Ovary (tissue), 9 donors: Measurements from ENCODE around the gene CUL3. TPM values are rescaled to one million over a fixed set of nuclear protein-coding genes. Genes with fewer than 3 reads are reported as not detected.
"Not testable (repeated sequence)": the region's sequence is repeated elsewhere in the genome, so short reads cannot be mapped to it uniquely, and the experiment has no call there.

ENCODE experiments used
- DNase-seq, 5 donors: peaks; one replicate each; pipeline ENCODE4 v3.0.0-alpha.2; 2019 to 2020
- H3K27ac ChIP-seq, 2 donors: fragments of 200-600 bp; one replicate each; pipeline versions ENCODE4 v1.5.1 to v1.8.0; 2019 to 2022
- H3K27me3 ChIP-seq: fragments of 200-600 bp; one replicate; pipeline ENCODE4 v1.8.0; 2022
- H3K36me3 ChIP-seq: fragments of 200-600 bp; sonication (generic); one replicate; pipeline ENCODE4 v1.5.1; 2019
- H3K4me1 ChIP-seq: one replicate; pipeline ENCODE4 v1.8.1; 2013; ENCODE audit warnings: mild to moderate bottlenecking, moderate library complexity; ENCODE audit not compliant: insufficient read depth
- H3K4me3 ChIP-seq: fragments of 200-600 bp; sonication (generic); one replicate; pipeline ENCODE4 v1.5.1; 2017
- H3K9me3 ChIP-seq, 2 donors: fragments of 200-600 bp in 1 of 2; sonication (generic) in 1 of 2; one replicate each; pipeline versions ENCODE4 v1.5.1 to v1.8.1; 2013 to 2019; ENCODE audit warnings: mild to moderate bottlenecking in 1 of 2, moderate library complexity in 1 of 2
- CTCF ChIP-seq, 3 donors: fragments of 450-650 bp in 2 of 3; fragments of 200-600 bp in 1 of 3; IDR thresholded peaks; one replicate each; pipeline versions ENCODE4 v1.5.1 to v1.8.0; 2016 to 2022; ENCODE audit warnings: antibody characterized with exemption in 3 of 3, mild to moderate bottlenecking in 1 of 3
- EP300 ChIP-seq: sonication (generic); formaldehyde crosslinking; IDR thresholded peaks from one replicate; pipeline ENCODE4 v1.6.1; 2017; ENCODE audit warnings: antibody characterized with exemption
- POLR2A ChIP-seq: fragments of 450-650 bp; IDR thresholded peaks from one replicate; pipeline ENCODE4 v1.6.1; 2017; ENCODE audit warnings: antibody characterized with exemption, mild to moderate bottlenecking, moderate library complexity
- WGBS, 3 donors: extraction: QIAGEN DNeasy Blood & Tissue Kit in 1 of 3; methylation state at CpG; one replicate each; pipeline versions ENCODE4 v1.1.5 to v1.1.7; 2013 to 2017; 5-methylcytosine and 5-hydroxymethylcytosine counted together
- intact Hi-C, 4 donors: fragments of 100-400 bp; cut with DNase I; formaldehyde crosslinking; loops; one replicate each; pipeline versions ENCODE4 v1.11.0 to v1.15.1; 2022 to 2023
- polyA plus RNA-seq, 2 donors: library from polyadenylated mRNA; stranded (reverse); fragments of 200-250 nt in 1 of 2; fragments of 350-450 nt in 1 of 2; fragmentation: Illumina TruSeq in 1 of 2; extraction: RNeasy Lipid Tissue Mini Kit (QIAGEN cat#74804) in 1 of 2; gene quantifications; one replicate each; pipeline ENCODE4 v1.2.3, GENCODE V29; 2013 to 2014
- total RNA-seq, 7 donors: library from RNA; depleted of rRNA in 2 of 7; stranded (reverse); fragments of >200 nt in 2 of 7; fragmentation: NEBNext Ultra II Directional in 3 of 7; extraction: Animal tissue kit (Norgen Biotek cat#: 25700) in 3 of 7; gene quantifications; one replicate each; pipeline versions ENCODE4 v1.1.0 to v1.2.4, GENCODE V29; 2016 to 2023
- donor health status: DM: no; HTN: no; CAD: no; lungs with moderate emphysema.
- donor health status: DM: no; HTN: no; CAD: no.
- donor health status: Bipolar disorder and iron deficiency.
- donor health status: DM: yes; HTN: yes; CAD: no.
- donor health status: DM: no; HTN: no; CAD: no.
- donor health status: DM: yes; HTN: yes; CAD: no.

The CUL3 gene
- total and polyA plus RNA-seq, 9 donors, result 50.0 to 83.3 (median 66.3) TPM

GRCh38 chr2:224518806-224519580 lies 66.2 kb downstream of the CUL3 start:
- no peak for DNase-seq
- 91 to 93% (median 92%) methylated on average over 4 of the region's 4 CpGs for WGBS, 3 donors
- H3K9me3 ChIP-seq, result no peaks in the 10 kb centered on the region
- no peaks in the 10 kb centered on the region for H3K27me3 ChIP-seq
- peaks cover 10% of the 10 kb centered on the region for H3K4me1 ChIP-seq
- no peak overlapping the region for H3K4me3 ChIP-seq
- no peak for TF ChIP-seq POLR2A
- no peak for TF ChIP-seq EP300
- no peak for TF ChIP-seq CTCF (IDR thresholded peaks at IDR 0.05)
- no peaks in the 10 kb centered on the region for H3K36me3 ChIP-seq
- H3K27ac ChIP-seq, result no peak overlapping the region
- intact Hi-C loops, result no loop called here

- intact Hi-C loops, result no loop called here
- TF ChIP-seq POLR2A, result no peak
- no peak for TF ChIP-seq CTCF (IDR thresholded peaks at IDR 0.05)
- TF ChIP-seq EP300, result no peak
- no peak for DNase-seq
- peaks cover 5% of the 10 kb centered on the region for H3K4me1 ChIP-seq
- H3K27me3 ChIP-seq, result no peaks in the 10 kb centered on the region
- no peak overlapping the region for H3K27ac ChIP-seq
- WGBS, 3 donors, result 91 to 96% (median 92%) methylated on average over 2 of the region's 2 CpGs
- H3K4me3 ChIP-seq, result no peak overlapping the region
- no peaks in the 10 kb centered on the region for H3K36me3 ChIP-seq
- no peaks in the 10 kb centered on the region for H3K9me3 ChIP-seq
Observed at GRCh38 chr2:224517963-224518362, 67.2 kb downstream of the CUL3 start.

- WGBS, 3 donors, result 96 to 98% (median 97%) methylated on average over 10 of the region's 10 CpGs
- H3K27ac ChIP-seq, intact Hi-C loops, H3K36me3 ChIP-seq, DNase-seq, H3K4me1 ChIP-seq, H3K9me3 ChIP-seq, H3K27me3 ChIP-seq, H3K4me3 ChIP-seq: not testable (repeated sequence)
Observed at GRCh38 chr2:224516393-224516792, 68.8 kb downstream of the CUL3 start.

GRCh38 chr2:224513991-224514390 lies 71.2 kb downstream of the CUL3 start:
- H3K27me3 ChIP-seq, result no peaks in the 10 kb centered on the region
- H3K36me3 ChIP-seq, result no peaks in the 10 kb centered on the region
- no peak overlapping the region for H3K4me3 ChIP-seq
- H3K9me3 ChIP-seq, result no peaks in the 10 kb centered on the region
- TF ChIP-seq CTCF (IDR thresholded peaks at IDR 0.05) (no peak), POLR2A (no peak), EP300 (no peak)
- no peaks in the 10 kb centered on the region for H3K4me1 ChIP-seq
- H3K27ac ChIP-seq, result no peak overlapping the region
- intact Hi-C loops, result no loop called here
- DNase-seq, result no peak
- 5 to 9% (median 7%) methylated on average over 3 of the region's 3 CpGs for WGBS, 3 donors

GRCh38 chr2:224507789-224508188 lies 77.4 kb downstream of the CUL3 start:
- no peaks in the 10 kb centered on the region for H3K36me3 ChIP-seq

More at GRCh38 chr2:224507789-224508188, 77.4 kb downstream of the CUL3 start:
- Histone ChIP-seq H3K27me3 (no peaks in the 10 kb centered on the region), H3K4me3 (no peak overlapping the region), H3K9me3 (no peaks in the 10 kb centered on the region), H3K4me1 (no peaks in the 10 kb centered on the region), H3K27ac (no peak overlapping the region)
- 95 to 97% (median 96%) methylated on average over 1 of the region's 1 CpG for WGBS, 3 donors
- TF ChIP-seq EP300 (no peak), CTCF (IDR thresholded peaks at IDR 0.05) (no peak), POLR2A (no peak)
- no peak for DNase-seq
- intact Hi-C loops, result no loop called here
